Suppressor macrophage (primary cell): Measurements from ENCODE around the gene IFFO2.

Experiments
- DNase-seq, 4 experiments: peaks; one replicate each; pipeline ENCODE4 v3.0.0-alpha.2; 2020 to 2022

The IFFO2 gene

GRCh38 chr1:18936814-18937481, 19.5 kb downstream of the IFFO2 start:
- no peak for DNase-seq

- DNase-seq: no peak
Measured at GRCh38 chr1:18936471-18936813, 20.0 kb downstream of the IFFO2 start.

- DNase-seq: no peak
Measured at GRCh38 chr1:18934205-18935000, 22.1 kb downstream of the IFFO2 start.

GRCh38 chr1:18932879-18933278, 23.6 kb downstream of the IFFO2 start:
- no peak for DNase-seq

- DNase-seq: no peak
Measured at GRCh38 chr1:18932387-18932786, 24.1 kb downstream of the IFFO2 start.

- DNase-seq: no peak
Measured at GRCh38 chr1:18931730-18932129, 24.7 kb downstream of the IFFO2 start.

- no peak for DNase-seq
Measured at GRCh38 chr1:18929686-18930085, 26.8 kb downstream of the IFFO2 start.

- no peak for DNase-seq
Measured at GRCh38 chr1:18928985-18929384, 27.5 kb downstream of the IFFO2 start.

- no peak for DNase-seq
Measured at GRCh38 chr1:18928406-18928805, 28.1 kb downstream of the IFFO2 start.

- DNase-seq: peak in 3 of 4 experiments; percentile 40 to 46 (median 41)
Measured at GRCh38 chr1:18927654-18928272, 28.7 kb downstream of the IFFO2 start.

GRCh38 chr1:18927082-18927653, 29.3 kb downstream of the IFFO2 start:
- peak in 1 of 4 experiments; percentile 20 for DNase-seq

GRCh38 chr1:18926315-18927081, 30.0 kb downstream of the IFFO2 start:
- peak; percentile 89 to 94 (median 92) for DNase-seq

GRCh38 chr1:18925279-18925678, 31.2 kb downstream of the IFFO2 start:
- peak in 2 of 4 experiments; percentile 30 to 50 for DNase-seq

- peak in 3 of 4 experiments; percentile 37 to 49 (median 48) for DNase-seq
Measured at GRCh38 chr1:18924221-18924691, 32.2 kb downstream of the IFFO2 start.

- peak in 1 of 4 experiments; percentile 19 for DNase-seq
Measured at GRCh38 chr1:18923756-18924211, 32.7 kb downstream of the IFFO2 start.

- DNase-seq: no peak
Measured at GRCh38 chr1:18922848-18923755, 33.4 kb downstream of the IFFO2 start.

- DNase-seq: peak; percentile 43 to 58 (median 51)
Measured at GRCh38 chr1:18922319-18922726, 34.2 kb downstream of the IFFO2 start.

- DNase-seq: no peak
Measured at GRCh38 chr1:18921516-18922251, 34.8 kb downstream of the IFFO2 start.

GRCh38 chr1:18920931-18921330, 35.5 kb downstream of the IFFO2 start:
- no peak for DNase-seq

- DNase-seq: peak; percentile 46 to 74 (median 68)
Measured at GRCh38 chr1:18919956-18920355, 36.5 kb downstream of the IFFO2 start.
